ENCODE results near the gene GCLC. TPM values are rescaled to one million over a fixed set of nuclear protein-coding genes. Genes with fewer than 3 reads are reported as not detected.

The GCLC gene
- total RNA-seq, 1 donor from 2014 or later, result 15.5 TPM

Other genes with a start within 250 kb of the GCLC start
- 48.2 TPM for gene ELOVL5, start 196.2 kb downstream of the GCLC start, total RNA-seq
- 0.25 TPM for gene KLHL31, start 120.7 kb upstream of the GCLC start, total RNA-seq
- 10.1 TPM for gene LRRC1, start 249.9 kb upstream of the GCLC start, total RNA-seq